Ascending aorta (tissue), 2 donors: Measurements from ENCODE around the gene A1BG. TPM values are rescaled to one million over a fixed set of nuclear protein-coding genes. Genes with fewer than 3 reads are reported as not detected.
A peak's percentile ranks its signal among the peaks of the same experiment; 100 is the strongest.

ENCODE experiments used
- DNase-seq, 2 donors: peaks; one replicate each; pipeline ENCODE4 v3.0.0-alpha.2; 2019; ENCODE audit warnings: low spot score in 2 of 2
- H3K27ac ChIP-seq, 2 donors: fragments of 200-600 bp; sonication (generic); one replicate each; pipeline ENCODE4 v1.5.1; 2016 to 2017; ENCODE audit warnings: mild to moderate bottlenecking in 1 of 2
- H3K27me3 ChIP-seq: fragments of 200-600 bp; sonication (generic); one replicate; pipeline ENCODE4 v1.5.1; 2017
- H3K36me3 ChIP-seq, 2 donors: fragments of 200-600 bp; sonication (generic); one replicate each; pipeline ENCODE4 v1.5.1; 2016
- H3K4me1 ChIP-seq, 2 donors: fragments of 200-600 bp; sonication (generic); one replicate each; pipeline ENCODE4 v1.5.1; 2016 to 2017; ENCODE audit warnings: mild to moderate bottlenecking in 1 of 2
- H3K4me3 ChIP-seq, 2 donors: fragments of 200-600 bp; sonication (generic); one replicate each; pipeline ENCODE4 v1.5.1; 2016 to 2017; ENCODE audit warnings: mild to moderate bottlenecking in 1 of 2
- H3K9me3 ChIP-seq, 2 donors: fragments of 200-600 bp; sonication (generic); one replicate each; pipeline ENCODE4 v1.5.1; 2016
- CTCF ChIP-seq, 3 experiments: fragments of 200-600 bp in 2 of 3; fragments of 450-650 bp in 1 of 3; sonication (generic) in 2 of 3; IDR thresholded peaks; one replicate each; pipeline ENCODE4 v1.5.1; 2016 to 2019; ENCODE audit warnings: antibody characterized with exemption in 3 of 3, mild to moderate bottlenecking in 1 of 3, moderate library complexity in 1 of 3
- intact Hi-C: fragments of 100-400 bp; cut with DNase I; formaldehyde crosslinking; loops from one replicate; pipeline ENCODE4 v1.15.1; 2023
- total RNA-seq: library from RNA; depleted of rRNA; stranded (reverse); fragments of >200 nt; gene quantifications from one replicate; pipeline ENCODE4 v1.1.0, GENCODE V29; 2016

A1BG gene
- total RNA-seq, 1 donor from 2014 or later: 0.32 TPM

- no peak for DNase-seq
- Histone ChIP-seq H3K27ac (no peak overlapping the region), H3K4me1 (peaks cover 0 to 6% of the 10 kb centered on the region in 2 donors), H3K36me3 (no peaks in the 10 kb centered on the region), H3K27me3 (no peaks in the 10 kb centered on the region), H3K9me3 (no peaks in the 10 kb centered on the region), H3K4me3 (peak overlapping the region in 1 of 2 donors; percentile 45)
- intact Hi-C loops: no loop called here
- no peak for TF ChIP-seq CTCF (IDR thresholded peaks at IDR 0.05)
These were observed 2.8 kb upstream of the A1BG start for GRCh38 chr19:58355908-58356765.

- Histone ChIP-seq H3K36me3 (no peaks in the 10 kb centered on the region), H3K27me3 (no peaks in the 10 kb centered on the region), H3K4me1 (peaks cover 0 to 5% of the 10 kb centered on the region in 2 donors), H3K9me3 (no peaks in the 10 kb centered on the region), H3K4me3 (no peak overlapping the region), H3K27ac (no peak overlapping the region)
- no peak for DNase-seq
- TF ChIP-seq CTCF (IDR thresholded peaks at IDR 0.05): no peak
- intact Hi-C loops: no loop called here
These were observed 2.0 kb upstream of the A1BG start for GRCh38 chr19:58355215-58355796.

- Histone ChIP-seq H3K36me3 (no peaks in the 10 kb centered on the region), H3K4me1 (peaks cover 0 to 7% of the 10 kb centered on the region in 2 donors), H3K27me3 (no peaks in the 10 kb centered on the region), H3K9me3 (no peaks in the 10 kb centered on the region), H3K27ac (no peak overlapping the region), H3K4me3 (no peak overlapping the region)
- no peak for TF ChIP-seq CTCF (IDR thresholded peaks at IDR 0.05)
- no peak for DNase-seq
- intact Hi-C loops: no loop called here
These were observed 1.3 kb upstream of the A1BG start for GRCh38 chr19:58354478-58355030.

- Histone ChIP-seq H3K4me3 (no peak overlapping the region), H3K9me3 (no peaks in the 10 kb centered on the region), H3K36me3 (no peaks in the 10 kb centered on the region), H3K27me3 (no peaks in the 10 kb centered on the region), H3K4me1 (peaks cover 0 to 7% of the 10 kb centered on the region in 2 donors), H3K27ac (no peak overlapping the region)
- no peak for DNase-seq
- no peak for TF ChIP-seq CTCF (IDR thresholded peaks at IDR 0.05)
- intact Hi-C loops: no loop called here
These were observed 605 bp upstream of the A1BG start for GRCh38 chr19:58353717-58354477.

GRCh38 chr19:58351990-58352755, 1.1 kb downstream of the A1BG start:
- DNase-seq: no peak
- TF ChIP-seq CTCF (IDR thresholded peaks at IDR 0.05): no peak
- peaks cover 0 to 7% of the 10 kb centered on the region in 2 donors for H3K4me1 ChIP-seq
- intact Hi-C loops: no loop called here
- no peaks in the 10 kb centered on the region for H3K36me3 ChIP-seq
- no peak overlapping the region for H3K27ac ChIP-seq
- H3K9me3 ChIP-seq: no peaks in the 10 kb centered on the region
- no peak overlapping the region for H3K4me3 ChIP-seq
- no peaks in the 10 kb centered on the region for H3K27me3 ChIP-seq
